ENCODE measurements around the gene WASL. TPM values are rescaled to one million over a fixed set of nuclear protein-coding genes. Genes with fewer than 3 reads are reported as not detected.

The WASL gene
- total and polyA plus RNA-seq, 2 of the 13 experiments (the other 11 are each of a cell fraction or from before 2014, with no cell fraction given), result 7.9 to 12.8 TPM

DNA sequence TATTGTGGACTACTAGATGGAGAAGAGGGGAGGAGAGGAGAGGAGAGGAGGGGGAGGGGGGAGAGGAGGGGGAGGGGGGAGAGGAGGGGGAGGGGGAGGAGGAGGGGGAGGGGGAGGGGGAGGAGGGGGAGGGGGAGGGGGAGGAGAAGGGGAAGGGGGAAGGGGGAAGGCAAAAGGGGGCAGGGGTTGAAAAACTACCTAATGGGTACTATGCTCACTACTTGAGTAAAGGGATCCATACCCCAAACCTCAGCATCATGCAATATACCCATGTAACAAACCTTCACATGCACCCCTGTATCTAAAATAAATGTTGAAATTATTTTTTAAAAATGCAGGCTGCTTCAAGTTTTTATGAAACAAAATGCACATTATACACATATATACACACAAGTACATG lies 108.2 kb downstream of the WASL start:
- FAIRE-seq, result no peak
- Histone ChIP-seq H3K9ac (ENCODE audit: insufficient read depth, low read depth, low read length) (no peak overlapping the region), H3K4me3 (replicated peaks in 1 of 3; ENCODE audit: insufficient read depth in 1 of 3, low read depth in 2 of 3, low read length in 3 of 3) (no peak overlapping the region), H3K27ac (ENCODE audit: extremely low read length, insufficient read depth, low read length) (no peak overlapping the region), H2AFZ (ENCODE audit: low read length) (no peak overlapping the region), H3K27me3 (ENCODE audit: control insufficient read depth in 1 of 2, insufficient read depth in 2 of 2, low read length in 2 of 2) (no peaks in the 10 kb centered on the region), H3K4me2 (ENCODE audit: low read depth, low read length) (no peak overlapping the region), H3K4me1 (ENCODE audit: insufficient read depth, low read length) (peaks cover 15% of the 10 kb centered on the region), H4K20me1 (ENCODE audit: insufficient read depth, low read length) (no peaks in the 10 kb centered on the region), H3K79me2 (ENCODE audit: insufficient read depth, low read length) (no peaks in the 10 kb centered on the region), H3K9me3 (ENCODE audit: low read length) (no peaks in the 10 kb centered on the region), H3K36me3 (replicated peaks in 1 of 2; ENCODE audit: control insufficient read depth in 1 of 2, insufficient read depth in 2 of 2, low read length in 2 of 2) (no peaks in the 10 kb centered on the region)
- peak; percentile 76 for TF ChIP-seq HNRNPK (IDR thresholded peaks at IDR 0.05; ENCODE audit: low read depth, low read length, poor library complexity, severe bottlenecking)
- no peak for TF ChIP-seq ARNT (IDR thresholded peaks at IDR 0.05)
- no peak for ATAC-seq
- DNase-seq (ENCODE audit: low spot score), result no peak
- intact Hi-C loops (cut with micrococcal nuclease; ENCODE audit: unreplicated experiment) (no loop called here), in situ Hi-C loops (cut with HindIII; ENCODE audit: extremely low pct_ligation_motif_present, low pct_unique_long_range_greater_than_20kb) (no loop called here)
- no TSS peak for BruUV-seq (replicated peaks)
- POLR2A ChIA-PET, result no interaction called here
- CTCF ChIA-PET (ENCODE audit: low intra/inter-chr PET ratio, low total read pairs), result no interaction called here

DNA sequence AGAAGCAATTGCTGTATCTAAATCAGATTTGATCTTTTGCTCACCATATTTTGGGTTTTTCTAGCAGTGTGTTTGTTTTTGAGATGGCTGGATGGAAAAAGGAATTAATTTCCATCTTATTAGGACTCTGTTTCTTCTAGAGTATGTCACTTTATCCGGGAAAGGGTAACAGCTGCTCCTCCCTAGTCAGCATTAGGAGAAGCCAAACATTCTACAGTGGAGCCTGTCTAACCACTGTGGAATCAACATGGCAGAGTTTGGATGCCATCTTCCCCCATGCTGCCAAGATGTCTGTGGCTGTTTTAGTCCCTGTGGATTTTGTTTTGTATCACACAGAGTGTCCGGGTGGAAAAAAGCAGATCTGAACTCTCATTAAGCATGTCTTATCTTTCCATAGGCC lies 109.2 kb downstream of the WASL start:
- no peak overlapping the region for H3K9ac ChIP-seq (ENCODE audit: insufficient read depth, low read depth, low read length)
- no peaks in the 10 kb centered on the region for H3K79me2 ChIP-seq (ENCODE audit: insufficient read depth, low read length)
- WGBS (ENCODE audit: low lambda C conversion rate), result 71% methylated on average over 2 of the region's 2 CpGs
- no peak overlapping the region for H3K27ac ChIP-seq (ENCODE audit: extremely low read length, insufficient read depth, low read length)
- ChIA-PET CTCF (ENCODE audit: low intra/inter-chr PET ratio, low total read pairs) (no interaction called here), POLR2A (no interaction called here)
- no peak overlapping the region for H3K4me3 ChIP-seq (replicated peaks in 1 of 3; ENCODE audit: insufficient read depth in 1 of 3, low read depth in 2 of 3, low read length in 3 of 3)
- no peaks in the 10 kb centered on the region for H4K20me1 ChIP-seq (ENCODE audit: insufficient read depth, low read length)
- H3K9me3 ChIP-seq (ENCODE audit: low read length), result no peaks in the 10 kb centered on the region
- DNase-seq (ENCODE audit: low spot score) (no peak), ATAC-seq (no peak), FAIRE-seq (no peak)
- no peak overlapping the region for H3K4me2 ChIP-seq (ENCODE audit: low read depth, low read length)
- peaks cover 14% of the 10 kb centered on the region for H3K4me1 ChIP-seq (ENCODE audit: insufficient read depth, low read length)
- H2AFZ ChIP-seq (ENCODE audit: low read length), result no peak overlapping the region
- in situ Hi-C loops (cut with HindIII; ENCODE audit: extremely low pct_ligation_motif_present, low pct_unique_long_range_greater_than_20kb) (loop anchor here (10.0 kb wide), 1 partner anchor 225 kb away; no protein-coding TSS in a partner anchor), intact Hi-C loops (cut with micrococcal nuclease; ENCODE audit: unreplicated experiment) (no loop called here)
- no TSS peak for BruUV-seq (replicated peaks)
- H3K27me3 ChIP-seq (ENCODE audit: control insufficient read depth in 1 of 2, insufficient read depth in 2 of 2, low read length in 2 of 2), result no peaks in the 10 kb centered on the region
- H3K36me3 ChIP-seq (replicated peaks in 1 of 2; ENCODE audit: control insufficient read depth in 1 of 2, insufficient read depth in 2 of 2, low read length in 2 of 2), result no peaks in the 10 kb centered on the region
- no peak for TF ChIP-seq ZNF775 (CRISPR knock-in tag; IDR thresholded peaks at IDR 0.05; ENCODE audit: borderline replicate concordance)
- TF ChIP-seq, protein P1, sequence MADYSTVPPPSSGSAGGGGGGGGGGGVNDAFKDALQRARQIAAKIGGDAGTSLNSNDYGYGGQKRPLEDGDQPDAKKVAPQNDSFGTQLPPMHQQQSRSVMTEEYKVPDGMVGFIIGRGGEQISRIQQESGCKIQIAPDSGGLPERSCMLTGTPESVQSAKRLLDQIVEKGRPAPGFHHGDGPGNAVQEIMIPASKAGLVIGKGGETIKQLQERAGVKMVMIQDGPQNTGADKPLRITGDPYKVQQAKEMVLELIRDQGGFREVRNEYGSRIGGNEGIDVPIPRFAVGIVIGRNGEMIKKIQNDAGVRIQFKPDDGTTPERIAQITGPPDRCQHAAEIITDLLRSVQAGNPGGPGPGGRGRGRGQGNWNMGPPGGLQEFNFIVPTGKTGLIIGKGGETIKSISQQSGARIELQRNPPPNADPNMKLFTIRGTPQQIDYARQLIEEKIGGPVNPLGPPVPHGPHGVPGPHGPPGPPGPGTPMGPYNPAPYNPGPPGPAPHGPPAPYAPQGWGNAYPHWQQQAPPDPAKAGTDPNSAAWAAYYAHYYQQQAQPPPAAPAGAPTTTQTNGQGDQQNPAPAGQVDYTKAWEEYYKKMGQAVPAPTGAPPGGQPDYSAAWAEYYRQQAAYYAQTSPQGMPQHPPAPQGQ (CRISPR knock-in tag; IDR thresholded peaks at IDR 0.05; ENCODE audit: borderline replicate concordance), result no peak
- no peak for TF ChIP-seq ZNF337 (CRISPR knock-in tag; IDR thresholded peaks at IDR 0.05; ENCODE audit: borderline replicate concordance, low read depth)
- no peak for TF ChIP-seq JDP2 (CRISPR knock-in tag; IDR thresholded peaks at IDR 0.05; ENCODE audit: borderline replicate concordance)
- TF ChIP-seq EP300 (IDR thresholded peaks at IDR 0.05; ENCODE audit: low read depth in 2 of 2, low read length in 2 of 2), result no peak
- no peak for TF ChIP-seq EP300 (CRISPR knock-in tag; IDR thresholded peaks at IDR 0.05; ENCODE audit: borderline replicate concordance)
- TF ChIP-seq NKX3-1 (CRISPR knock-in tag; IDR thresholded peaks at IDR 0.05), result no peak
- no peak for TF ChIP-seq ZNF30 (CRISPR knock-in tag; IDR thresholded peaks at IDR 0.05)
- no peak for TF ChIP-seq MXI1 (IDR thresholded peaks at IDR 0.05; ENCODE audit: borderline replicate concordance, low read depth, low read length)
- TF ChIP-seq, protein P2, sequence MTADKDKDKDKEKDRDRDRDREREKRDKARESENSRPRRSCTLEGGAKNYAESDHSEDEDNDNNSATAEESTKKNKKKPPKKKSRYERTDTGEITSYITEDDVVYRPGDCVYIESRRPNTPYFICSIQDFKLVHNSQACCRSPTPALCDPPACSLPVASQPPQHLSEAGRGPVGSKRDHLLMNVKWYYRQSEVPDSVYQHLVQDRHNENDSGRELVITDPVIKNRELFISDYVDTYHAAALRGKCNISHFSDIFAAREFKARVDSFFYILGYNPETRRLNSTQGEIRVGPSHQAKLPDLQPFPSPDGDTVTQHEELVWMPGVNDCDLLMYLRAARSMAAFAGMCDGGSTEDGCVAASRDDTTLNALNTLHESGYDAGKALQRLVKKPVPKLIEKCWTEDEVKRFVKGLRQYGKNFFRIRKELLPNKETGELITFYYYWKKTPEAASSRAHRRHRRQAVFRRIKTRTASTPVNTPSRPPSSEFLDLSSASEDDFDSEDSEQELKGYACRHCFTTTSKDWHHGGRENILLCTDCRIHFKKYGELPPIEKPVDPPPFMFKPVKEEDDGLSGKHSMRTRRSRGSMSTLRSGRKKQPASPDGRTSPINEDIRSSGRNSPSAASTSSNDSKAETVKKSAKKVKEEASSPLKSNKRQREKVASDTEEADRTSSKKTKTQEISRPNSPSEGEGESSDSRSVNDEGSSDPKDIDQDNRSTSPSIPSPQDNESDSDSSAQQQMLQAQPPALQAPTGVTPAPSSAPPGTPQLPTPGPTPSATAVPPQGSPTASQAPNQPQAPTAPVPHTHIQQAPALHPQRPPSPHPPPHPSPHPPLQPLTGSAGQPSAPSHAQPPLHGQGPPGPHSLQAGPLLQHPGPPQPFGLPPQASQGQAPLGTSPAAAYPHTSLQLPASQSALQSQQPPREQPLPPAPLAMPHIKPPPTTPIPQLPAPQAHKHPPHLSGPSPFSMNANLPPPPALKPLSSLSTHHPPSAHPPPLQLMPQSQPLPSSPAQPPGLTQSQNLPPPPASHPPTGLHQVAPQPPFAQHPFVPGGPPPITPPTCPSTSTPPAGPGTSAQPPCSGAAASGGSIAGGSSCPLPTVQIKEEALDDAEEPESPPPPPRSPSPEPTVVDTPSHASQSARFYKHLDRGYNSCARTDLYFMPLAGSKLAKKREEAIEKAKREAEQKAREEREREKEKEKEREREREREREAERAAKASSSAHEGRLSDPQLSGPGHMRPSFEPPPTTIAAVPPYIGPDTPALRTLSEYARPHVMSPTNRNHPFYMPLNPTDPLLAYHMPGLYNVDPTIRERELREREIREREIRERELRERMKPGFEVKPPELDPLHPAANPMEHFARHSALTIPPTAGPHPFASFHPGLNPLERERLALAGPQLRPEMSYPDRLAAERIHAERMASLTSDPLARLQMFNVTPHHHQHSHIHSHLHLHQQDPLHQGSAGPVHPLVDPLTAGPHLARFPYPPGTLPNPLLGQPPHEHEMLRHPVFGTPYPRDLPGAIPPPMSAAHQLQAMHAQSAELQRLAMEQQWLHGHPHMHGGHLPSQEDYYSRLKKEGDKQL (CRISPR knock-in tag; IDR thresholded peaks at IDR 0.05; ENCODE audit: low read depth), result no peak
